Endothelial cell of umbilical vein (primary cell): ENCODE measurements around the gene HOXB5.

Experiments
- CTCF ChIP-seq, 2 donors: IDR thresholded peaks; 1 replicate in 1 of 2; 2 replicates in 1 of 2; pipeline ENCODE4 v1.5.1; 2011; ENCODE audit warnings: low read length in 2 of 2, mild to moderate bottlenecking in 2 of 2, moderate library complexity in 2 of 2, control low read depth in 1 of 2, inconsistent platforms in 1 of 2, low read depth in 1 of 2; ENCODE audit not compliant: insufficient read depth in 1 of 2; ENCODE audit errors: extremely low read depth in 1 of 2
- MYC ChIP-seq: IDR thresholded peaks from one replicate; pipeline ENCODE4 v1.6.1; 2011; ENCODE audit warnings: mild to moderate bottlenecking, low read depth, low read length

- TF ChIP-seq MYC (no peak), CTCF (IDR thresholded peaks at IDR 0.05; ENCODE audit: extremely low read depth in 1 of 2, insufficient read depth in 1 of 2, low read depth in 1 of 2, low read length in 2 of 2) (no peak)
These were observed 35.3 kb upstream of the HOXB5 start for GRCh38 chr17:48628649-48629410.
